Aorta (tissue), 5 donors: ENCODE data around the gene MUC12. TPM values are rescaled to one million over a fixed set of nuclear protein-coding genes. Genes with fewer than 3 reads are reported as not detected.

Experiments
- ATAC-seq: fragments of 200-7000 bp; cut with Tn5 transposase; one replicate; pipeline ENCODE4 v1.9.1; 2022; ENCODE audit warnings: moderate library complexity; ENCODE audit not compliant: low FRiP score
- DNase-seq, 2 donors: peaks; one replicate each; pipeline ENCODE4 v3.0.0-alpha.2; 2020
- H3K27ac ChIP-seq, 2 donors: one replicate each; pipeline ENCODE4 v1.5.1; 2013; ENCODE audit warnings: low read length in 2 of 2, mild to moderate bottlenecking in 2 of 2, moderate library complexity in 2 of 2, control low read depth in 1 of 2, inconsistent platforms in 1 of 2, low read depth in 1 of 2
- H3K27me3 ChIP-seq, 2 donors: one replicate each; pipeline ENCODE4 v1.6.1; 2013; ENCODE audit warnings: control low read depth in 1 of 2, low read length in 1 of 2, mild to moderate bottlenecking in 1 of 2, moderate library complexity in 1 of 2; ENCODE audit not compliant: insufficient read depth in 2 of 2, control insufficient read depth in 1 of 2
- H3K36me3 ChIP-seq, 2 donors: one replicate each; pipeline ENCODE4 v1.6.1; 2013; ENCODE audit warnings: control low read depth in 1 of 2, low read length in 1 of 2, mild to moderate bottlenecking in 1 of 2; ENCODE audit not compliant: insufficient read depth in 2 of 2, control insufficient read depth in 1 of 2
- H3K4me1 ChIP-seq, 2 donors: one replicate each; pipeline ENCODE4 v1.6.1; 2013; ENCODE audit warnings: low read length in 2 of 2, control low read depth in 1 of 2, mild to moderate bottlenecking in 1 of 2, moderate library complexity in 1 of 2; ENCODE audit not compliant: insufficient read depth in 2 of 2, control insufficient read depth in 1 of 2
- H3K4me3 ChIP-seq, 2 donors: one replicate each; pipeline ENCODE4 v1.5.1; 2013; ENCODE audit warnings: low read length in 2 of 2, control low read depth in 1 of 2, mild to moderate bottlenecking in 1 of 2
- H3K9me3 ChIP-seq: one replicate; pipeline ENCODE4 v1.6.1; 2013; ENCODE audit warnings: mild to moderate bottlenecking, low read length; ENCODE audit not compliant: control insufficient read depth
- WGBS, 2 donors: extraction: QIAGEN DNeasy Blood & Tissue Kit; methylation state at CpG; one replicate each; pipeline ENCODE4 v1.1.7; 2013; 5-methylcytosine and 5-hydroxymethylcytosine counted together
- intact Hi-C, 2 donors: fragments of 100-400 bp; cut with DNase I; formaldehyde crosslinking; loops; one replicate each; pipeline versions ENCODE4 v1.14.2 to v1.15.0; 2022
- polyA plus RNA-seq, 2 donors: library from polyadenylated mRNA; stranded (reverse); fragments of 200-250 nt; gene quantifications; one replicate each; pipeline ENCODE4 v1.2.3, GENCODE V29; 2013
- total RNA-seq, 2 donors: library from RNA; stranded (reverse); fragmentation: NEBNext Ultra II Directional; extraction: Animal tissue kit (Norgen Biotek cat#: 25700); gene quantifications; one replicate each; pipeline ENCODE4 v1.2.1, GENCODE V29; 2021
- donor health status: healthy with polysubstance abuse.
- donor health status: Bipolar disorder and iron deficiency.
- donor health status: DM: no; HTN: no; CAD: no.
- donor health status: DM: no; HTN: no; CAD: no.
- donor health status: DM: yes; HTN: yes; CAD: no.

Gene MUC12
- total and polyA plus RNA-seq, 4 donors, result 0.24 to 13.1 (median 1.7) TPM

- H3K4me1 ChIP-seq, result no peaks in the 10 kb centered on the region
- H3K4me3 ChIP-seq, result no peak overlapping the region
- intact Hi-C loops, result no loop called here
- no peaks in the 10 kb centered on the region for H3K27me3 ChIP-seq
- H3K36me3 ChIP-seq, result no peaks in the 10 kb centered on the region
- H3K27ac ChIP-seq, result no peak overlapping the region
- DNase-seq (no peak), ATAC-seq (peak; percentile 17)
- WGBS, 2 donors, result 38 to 41% methylated on average over 14 to 15 of the region's 15 CpGs
- H3K9me3 ChIP-seq, result no peaks in the 10 kb centered on the region
These were observed 19.4 kb upstream of the MUC12 start for GRCh38 chr7:100949933-100950443.

DNA sequence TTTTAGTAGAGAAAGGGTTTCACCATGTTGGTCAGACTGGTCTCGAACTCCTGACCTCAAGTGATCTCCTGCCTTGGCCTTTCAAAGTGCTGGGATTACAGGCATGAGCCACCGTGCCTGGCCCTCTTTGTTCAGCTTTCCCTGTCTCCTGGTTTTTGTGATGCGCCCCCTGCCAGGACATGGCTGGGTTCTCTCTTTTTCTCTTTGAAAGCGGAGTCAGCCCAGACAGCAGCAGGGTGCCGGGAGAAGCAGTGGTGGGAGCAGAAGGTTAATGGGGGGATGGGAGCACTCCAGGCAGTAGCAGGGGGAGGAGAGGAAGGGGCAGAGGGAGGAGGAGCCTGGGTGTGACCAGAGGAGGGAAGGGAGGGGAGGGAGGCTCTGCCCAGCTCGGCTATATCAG lies 18.2 kb upstream of the MUC12 start:
- no peak for DNase-seq
- no peak for ATAC-seq
- Histone ChIP-seq H3K36me3 (no peaks in the 10 kb centered on the region), H3K4me1 (no peaks in the 10 kb centered on the region), H3K4me3 (no peak overlapping the region), H3K27ac (no peak overlapping the region), H3K27me3 (no peaks in the 10 kb centered on the region), H3K9me3 (no peaks in the 10 kb centered on the region)
- intact Hi-C loops, result no loop called here
- WGBS, 2 donors, result 21 to 26% methylated on average over 6 of the region's 6 CpGs

DNA sequence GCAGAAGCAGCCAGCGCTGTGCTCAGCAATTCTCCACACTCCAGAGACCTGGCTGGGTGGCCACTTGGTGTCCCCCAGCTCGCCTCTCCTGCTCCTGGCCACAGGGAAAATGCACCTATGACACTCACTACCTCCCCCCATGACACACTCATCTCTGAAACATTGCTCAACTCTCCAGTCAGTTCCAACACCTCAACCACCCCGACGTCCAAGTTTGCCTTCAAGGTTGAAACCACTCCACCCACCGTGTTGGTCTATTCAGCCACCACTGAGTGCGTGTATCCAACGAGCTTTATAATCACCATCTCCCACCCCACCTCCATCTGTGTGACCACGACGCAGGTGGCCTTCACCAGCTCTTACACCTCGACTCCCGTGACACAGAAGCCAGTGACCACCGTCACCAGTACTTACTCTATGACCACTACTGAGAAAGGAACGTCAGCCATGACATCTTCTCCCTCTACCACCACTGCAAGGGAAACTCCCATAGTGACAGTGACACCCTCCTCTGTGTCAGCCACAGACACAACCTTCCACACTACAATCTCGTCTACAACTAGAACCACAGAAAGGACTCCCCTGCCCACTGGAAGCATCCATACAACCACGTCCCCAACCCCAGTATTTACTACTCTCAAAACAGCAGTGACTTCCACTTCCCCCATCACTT lies 17.3 kb upstream of the MUC12 start:
- H3K4me3 ChIP-seq, result no peak overlapping the region
- peak; percentile 23 for ATAC-seq
- H3K9me3 ChIP-seq, result no peaks in the 10 kb centered on the region
- 67 to 72% methylated on average over 15 of the region's 15 CpGs for WGBS, 2 donors
- H3K4me1 ChIP-seq, result no peaks in the 10 kb centered on the region
- H3K36me3 ChIP-seq, result no peaks in the 10 kb centered on the region
- DNase-seq, result no peak
- H3K27ac ChIP-seq, result no peak overlapping the region
- no peaks in the 10 kb centered on the region for H3K27me3 ChIP-seq
- intact Hi-C loops, result no loop called here

- no peak for DNase-seq
- Histone ChIP-seq H3K36me3 (no peaks in the 10 kb centered on the region), H3K9me3 (no peaks in the 10 kb centered on the region), H3K27ac (no peak overlapping the region), H3K4me3 (no peak overlapping the region), H3K4me1 (no peaks in the 10 kb centered on the region), H3K27me3 (no peaks in the 10 kb centered on the region)
- intact Hi-C loops, result no loop called here
- WGBS, 2 donors, result 49 to 63% methylated on average over 2 of the region's 2 CpGs
- no peak for ATAC-seq
These were observed 16.7 kb upstream of the MUC12 start for GRCh38 chr7:100952641-100953040.

DNA sequence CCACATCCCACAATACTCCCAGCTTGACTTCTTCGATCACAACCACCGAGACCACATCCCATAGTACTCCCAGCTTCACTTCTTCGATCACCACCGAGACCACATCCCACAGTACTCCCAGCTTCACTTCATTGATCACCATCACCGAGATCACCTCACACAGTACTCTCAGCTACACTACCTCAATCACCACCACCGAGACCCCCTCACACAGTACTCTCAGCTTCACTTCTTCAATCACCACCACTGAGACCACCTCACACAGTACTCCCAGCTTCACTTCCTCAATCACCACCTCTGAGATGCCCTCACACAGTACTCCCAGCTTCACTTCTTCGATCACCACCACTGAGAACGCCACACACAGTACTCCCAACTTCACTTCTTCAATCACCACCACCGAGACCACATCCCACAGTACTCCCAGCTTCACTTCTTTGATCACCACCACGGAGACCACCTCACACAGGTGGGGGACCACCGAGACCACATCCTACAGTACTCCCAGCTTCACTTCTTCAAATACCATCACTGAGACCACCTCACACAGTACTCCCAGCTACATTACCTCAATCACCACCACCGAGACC lies 11.4 kb upstream of the MUC12 start:
- H3K9me3 ChIP-seq, result peaks cover 3% of the 10 kb centered on the region
- H3K36me3 ChIP-seq, result no peaks in the 10 kb centered on the region
- no peak overlapping the region for H3K4me3 ChIP-seq
- ATAC-seq (no peak), DNase-seq (no peak)
- intact Hi-C loops, result no loop called here
- H3K4me1 ChIP-seq, result no peaks in the 10 kb centered on the region
- H3K27me3 ChIP-seq, result no peaks in the 10 kb centered on the region
- no peak overlapping the region for H3K27ac ChIP-seq
- WGBS, 2 donors, result 67 to 74% methylated on average over 12 of the region's 12 CpGs

GRCh38 chr7:100959894-100960293 lies 9.5 kb upstream of the MUC12 start:
- ATAC-seq (no peak), DNase-seq (no peak)
- no peaks in the 10 kb centered on the region for H3K4me1 ChIP-seq
- H3K36me3 ChIP-seq, result no peaks in the 10 kb centered on the region
- H3K27ac ChIP-seq, result no peak overlapping the region
- no peak overlapping the region for H3K4me3 ChIP-seq
- H3K27me3 ChIP-seq, result no peaks in the 10 kb centered on the region
- H3K9me3 ChIP-seq, result peaks cover 3% of the 10 kb centered on the region
- 65 to 66% methylated on average over 2 of the region's 2 CpGs for WGBS, 2 donors
- intact Hi-C loops, result loop anchor here in 1 of 2 donors (5.0 kb wide), 1 partner anchor 97 kb away; no protein-coding TSS in a partner anchor

GRCh38 chr7:100962537-100962936 lies 6.8 kb upstream of the MUC12 start:
- 76 to 84% methylated on average over 3 of the region's 3 CpGs for WGBS, 2 donors
- Histone ChIP-seq H3K27me3 (peaks cover 0 to 2% of the 10 kb centered on the region in 2 donors), H3K27ac (no peak overlapping the region), H3K36me3 (no peaks in the 10 kb centered on the region), H3K4me3 (no peak overlapping the region), H3K9me3 (peaks cover 3% of the 10 kb centered on the region), H3K4me1 (no peaks in the 10 kb centered on the region)
- no peak for DNase-seq
- no peak for ATAC-seq
- intact Hi-C loops, result loop anchor here in 1 of 2 donors (5.0 kb wide), 1 partner anchor 95 kb away; no protein-coding TSS in a partner anchor

DNA sequence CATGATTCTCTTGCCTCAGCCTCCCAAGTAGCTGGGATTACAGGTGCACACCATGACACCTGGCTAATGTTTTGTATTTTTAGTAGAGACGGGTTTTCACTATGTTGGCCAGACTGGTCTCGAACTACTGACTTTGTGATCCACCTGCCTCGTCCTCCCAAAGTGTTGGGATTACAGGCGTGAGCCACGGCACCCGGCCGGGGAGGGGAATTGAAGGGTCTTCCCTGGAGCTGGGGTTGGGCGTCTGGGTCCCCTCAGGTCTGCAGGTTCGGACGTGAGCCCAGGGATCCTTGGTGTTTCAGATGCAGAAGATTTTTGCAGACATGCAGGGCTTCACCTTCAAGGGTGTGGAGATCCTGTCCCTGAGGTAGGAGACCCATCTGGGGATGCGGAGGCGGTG lies 6.0 kb upstream of the MUC12 start:
- Histone ChIP-seq H3K4me3 (no peak overlapping the region), H3K36me3 (no peaks in the 10 kb centered on the region), H3K9me3 (no peaks in the 10 kb centered on the region), H3K27me3 (peaks cover 0 to 2% of the 10 kb centered on the region in 2 donors), H3K4me1 (no peaks in the 10 kb centered on the region), H3K27ac (no peak overlapping the region)
- no peak for ATAC-seq
- DNase-seq, result no peak
- 73% methylated on average over 12 of the region's 12 CpGs for WGBS, 2 donors
- intact Hi-C loops, result loop anchor here in 1 of 2 donors (5.0 kb wide), 1 partner anchor 94 kb away; no protein-coding TSS in a partner anchor

GRCh38 chr7:100963874-100964273 lies 5.5 kb upstream of the MUC12 start:
- ATAC-seq, result no peak
- H3K27me3 ChIP-seq, result peaks cover 0 to 2% of the 10 kb centered on the region in 2 donors
- no peaks in the 10 kb centered on the region for H3K4me1 ChIP-seq
- no peaks in the 10 kb centered on the region for H3K36me3 ChIP-seq
- DNase-seq, result no peak
- H3K4me3 ChIP-seq, result no peak overlapping the region
- H3K9me3 ChIP-seq, result no peaks in the 10 kb centered on the region
- WGBS, 2 donors, result 76 to 77% methylated on average over 8 of the region's 8 CpGs
- intact Hi-C loops, result loop anchor here in 1 of 2 donors (5.0 kb wide), 1 partner anchor 93 kb away; no protein-coding TSS in a partner anchor
- H3K27ac ChIP-seq, result no peak overlapping the region
